Measurements from ENCODE around the gene UBE2J1. TPM values are rescaled to one million over a fixed set of nuclear protein-coding genes. Genes with fewer than 3 reads are reported as not detected.

Gene UBE2J1
- total and polyA plus RNA-seq, 9 of the 15 experiments (the other 6 are each of a cell fraction or from before 2014, with no cell fraction given): 11.6 to 32.6 (median 22.0) TPM

- no peaks in the 10 kb centered on the region for H3K4me1 ChIP-seq (replicated peaks in 1 of 2; ENCODE audit: control insufficient read depth in 2 of 2, insufficient read depth in 2 of 2, low read length in 2 of 2)
- ChIA-PET CTCF (ENCODE audit: low intra/inter-chr PET ratio) (no interaction called here), POLR2A (interaction anchor here (0.8 kb wide), 1 partner anchor 9 kb away, joined by 4 read pairs; no protein-coding TSS in a partner anchor)
- DNase-seq (ENCODE audit: extremely low read depth in 1 of 4, low spot score in 3 of 4) (no peak), FAIRE-seq (no peak), ATAC-seq (no peak)
- H3K79me2 ChIP-seq (ENCODE audit: control insufficient read depth, insufficient read depth, low read length): no peaks in the 10 kb centered on the region
- H2AFZ ChIP-seq (ENCODE audit: low read depth, low read length): no peak overlapping the region
- H3K27ac ChIP-seq (ENCODE audit: extremely low read depth, low read depth, low read length): no peak overlapping the region
- WGBS (ENCODE audit: insufficient coverage, low coverage, missing lambda C conversion rate): 2% methylated on average over 6 of the region's 6 CpGs
- H3K36me3 ChIP-seq (ENCODE audit: control insufficient read depth, insufficient read depth, low read length): no peaks in the 10 kb centered on the region
- no peak overlapping the region for H3K4me3 ChIP-seq
- no peaks in the 10 kb centered on the region for H3K9me3 ChIP-seq (replicated peaks; ENCODE audit: control insufficient read depth, insufficient read depth, low read depth, low read length)
- intact Hi-C loops (cut with micrococcal nuclease): no loop called here
- in situ Hi-C loops (cut with MboI): no loop called here
- no peak overlapping the region for H3K9ac ChIP-seq (ENCODE audit: insufficient read depth in 1 of 2, low read depth in 2 of 2, low read length in 2 of 2)
- H3K27me3 ChIP-seq (ENCODE audit: control insufficient read depth in 2 of 2, insufficient read depth in 2 of 2, low read length in 2 of 2): peaks cover 17 to 28% of the 10 kb centered on the region in 2 experiments; a peak in 3 of 5 replicates
- no peaks in the 10 kb centered on the region for H4K20me1 ChIP-seq (replicated peaks; ENCODE audit: control insufficient read depth, insufficient read depth, low read length)
- H3K4me2 ChIP-seq (ENCODE audit: insufficient read depth, low read length): no peak overlapping the region
- H3K9me1 ChIP-seq (ENCODE audit: control insufficient read depth, insufficient read depth, low read length): no peaks in the 10 kb centered on the region
- TF ChIP-seq MYNN (IDR thresholded peaks at IDR 0.05) (no peak), MYNN (CRISPR knock-in tag; IDR thresholded peaks at IDR 0.05) (no peak), ZNF695 (CRISPR knock-in tag; IDR thresholded peaks at IDR 0.05) (no peak), ZNF197 (CRISPR knock-in tag; IDR thresholded peaks at IDR 0.05; ENCODE audit: low read depth) (no peak), HDAC2 (IDR thresholded peaks at IDR 0.05) (no peak), SNIP1 (IDR thresholded peaks at IDR 0.05; ENCODE audit: low read depth) (no peak), TFE3 (CRISPR knock-in tag; IDR thresholded peaks at IDR 0.05) (no peak), HMG20B (CRISPR knock-in tag; IDR thresholded peaks at IDR 0.05) (no peak), PTBP1 (IDR thresholded peaks at IDR 0.05; ENCODE audit: low read depth, low read length) (no peak), ARID1B (IDR thresholded peaks at IDR 0.05) (no peak), PCBP2 (IDR thresholded peaks at IDR 0.05; ENCODE audit: low read depth, low read length, poor library complexity, severe bottlenecking) (no peak), RBBP5 (IDR thresholded peaks at IDR 0.05; ENCODE audit: borderline replicate concordance, insufficient read depth, low read length, poor library complexity, severe bottlenecking) (no peak)
- TF ChIP-seq, protein P1, sequence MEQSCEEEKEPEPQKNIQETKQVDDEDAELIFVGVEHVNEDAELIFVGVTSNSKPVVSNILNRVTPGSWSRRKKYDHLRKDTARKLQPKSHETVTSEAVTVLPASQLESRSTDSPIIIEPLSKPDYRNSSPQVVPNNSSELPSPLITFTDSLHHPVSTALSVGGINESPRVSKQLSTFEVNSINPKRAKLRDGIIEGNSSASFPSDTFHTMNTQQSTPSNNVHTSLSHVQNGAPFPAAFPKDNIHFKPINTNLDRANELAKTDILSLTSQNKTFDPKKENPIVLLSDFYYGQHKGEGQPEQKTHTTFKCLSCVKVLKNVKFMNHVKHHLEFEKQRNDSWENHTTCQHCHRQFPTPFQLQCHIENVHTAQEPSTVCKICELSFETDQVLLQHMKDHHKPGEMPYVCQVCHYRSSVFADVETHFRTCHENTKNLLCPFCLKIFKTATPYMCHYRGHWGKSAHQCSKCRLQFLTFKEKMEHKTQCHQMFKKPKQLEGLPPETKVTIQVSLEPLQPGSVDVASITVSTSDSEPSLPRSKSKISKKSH (CRISPR knock-in tag; IDR thresholded peaks at IDR 0.05): no peak
- no TSS peak for BruUV-seq (replicated peaks)
These were observed 34.5 kb upstream of the UBE2J1 start for GRCh38 chr6:89386917-89387491.
